Activated CD4-positive, alpha-beta T cell treated with anti-CD3 and anti-CD28 coated beads, Interleukin-2, amount 50 U/mL, for 16 hours (primary cell): ENCODE measurements around the gene TNFAIP3.
A peak's percentile ranks its signal among the peaks of the same experiment; 100 is the strongest.

Experiments
- DNase-seq: peaks from one replicate; pipeline ENCODE4 v3.0.0-alpha.2; 2020

The TNFAIP3 gene

DNA sequence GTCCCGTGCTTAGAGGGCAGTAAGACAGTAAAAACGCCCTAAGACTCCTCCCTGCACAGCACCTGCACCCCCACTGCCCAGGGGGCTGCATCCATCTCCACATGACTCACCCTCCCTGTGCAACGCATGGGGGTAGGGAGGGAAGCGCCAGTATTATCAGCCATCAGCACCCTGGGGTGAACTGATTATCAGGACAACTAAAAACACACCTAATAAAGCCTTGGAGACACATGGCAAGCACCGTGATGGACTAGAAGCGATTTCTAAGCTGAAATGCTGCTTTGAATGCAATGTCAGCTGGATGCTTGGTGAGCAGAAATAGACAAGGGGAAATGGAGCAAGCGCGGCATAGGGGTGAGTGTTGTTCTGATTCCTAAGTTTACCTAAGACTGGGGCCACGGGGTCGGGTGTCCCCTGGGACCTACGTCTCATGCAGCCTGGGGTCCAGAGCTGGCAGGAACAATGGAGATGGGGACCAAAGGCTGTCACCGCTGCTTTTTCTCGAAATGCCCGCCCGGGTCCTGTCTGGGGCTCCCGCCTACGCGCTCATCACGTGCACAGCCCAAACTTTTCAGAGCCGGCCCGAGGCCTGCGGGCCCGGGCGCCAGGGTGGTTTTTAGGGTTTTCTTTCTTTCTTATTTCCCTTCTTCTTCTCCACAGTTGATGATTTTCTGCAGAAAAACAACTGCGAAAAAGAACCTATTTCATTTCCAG lies 702 bp upstream of the TNFAIP3 start:
- DNase-seq: no peak

- peak; percentile 56 for DNase-seq
Measured at GRCh38 chr6:137867685-137868509, 838 bp downstream of the TNFAIP3 start.

DNA sequence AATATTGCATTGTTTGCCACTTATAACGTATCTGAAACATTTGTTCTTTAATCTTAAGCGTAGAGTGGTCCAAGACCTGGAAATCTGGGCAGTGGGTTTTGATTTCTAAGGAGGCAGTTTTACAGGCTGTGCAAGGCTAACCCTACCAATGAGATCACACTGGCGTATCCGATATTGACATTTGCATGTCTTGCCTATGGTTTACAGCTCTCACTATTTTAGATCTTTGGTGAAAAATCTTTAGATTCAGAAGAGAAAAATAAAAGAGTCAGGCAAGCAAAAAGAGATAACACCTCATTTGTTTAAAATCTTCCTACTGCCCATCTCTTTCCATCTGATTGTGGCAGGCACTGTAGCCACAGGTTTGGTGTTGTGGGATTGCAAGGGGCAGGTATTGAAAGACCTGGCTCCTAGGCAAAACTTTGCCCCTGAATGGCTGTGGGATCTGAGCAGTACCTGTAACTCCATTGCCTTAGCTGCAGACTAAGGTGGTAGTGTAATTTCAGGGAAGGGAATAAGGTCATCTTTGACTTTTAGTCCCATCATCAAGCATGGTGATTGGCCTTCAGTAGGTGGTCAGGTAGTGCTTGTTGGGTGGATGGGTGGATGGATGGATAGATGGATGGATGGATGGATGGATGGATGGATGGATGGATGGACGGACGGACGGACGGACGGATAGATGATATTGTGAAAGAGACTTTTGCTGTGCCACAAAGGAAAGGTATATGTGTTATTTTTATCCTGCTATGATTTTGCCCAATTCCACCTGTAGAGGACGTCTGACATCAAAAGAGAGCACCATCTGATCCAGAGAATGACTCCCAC lies 1.9 kb downstream of the TNFAIP3 start:
- no peak for DNase-seq

DNA sequence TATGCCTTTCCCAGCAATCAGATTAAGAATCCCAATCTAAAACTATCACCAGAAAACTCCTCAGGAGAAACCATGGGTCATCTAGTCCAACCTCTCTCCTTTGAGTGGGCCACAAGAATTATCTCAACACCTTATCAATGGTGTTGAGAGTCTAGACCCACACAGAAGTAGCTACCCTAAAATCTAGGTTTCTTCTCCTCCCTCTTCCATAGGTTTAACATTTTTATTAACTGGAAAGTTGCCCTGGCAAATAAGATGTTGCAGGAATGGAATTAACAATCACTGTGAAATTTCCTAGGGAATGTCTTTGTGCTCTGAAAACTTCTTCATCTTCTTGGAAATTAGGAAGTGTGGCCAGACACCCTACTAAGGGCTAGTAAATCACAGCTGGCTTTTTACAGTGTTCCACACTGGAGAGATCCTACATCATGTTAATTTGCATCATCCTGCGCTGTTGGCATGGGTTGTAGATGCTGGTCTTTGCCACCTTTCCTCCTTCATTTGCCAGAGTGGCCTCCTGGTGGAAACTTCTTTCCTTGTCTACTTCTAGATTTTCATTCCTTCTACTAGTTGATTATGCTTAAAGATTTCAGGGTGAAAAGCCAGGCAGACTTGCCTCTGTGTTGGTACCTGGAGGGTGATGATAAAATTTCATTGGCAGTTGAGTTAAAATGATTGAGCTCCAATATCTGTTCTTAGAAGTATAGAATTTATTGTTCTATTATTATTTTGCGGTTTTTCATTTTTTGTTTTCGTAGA lies 2.7 kb downstream of the TNFAIP3 start:
- DNase-seq: no peak

- no peak for DNase-seq
Measured at GRCh38 chr6:137870308-137870644, 3.2 kb downstream of the TNFAIP3 start.

DNA sequence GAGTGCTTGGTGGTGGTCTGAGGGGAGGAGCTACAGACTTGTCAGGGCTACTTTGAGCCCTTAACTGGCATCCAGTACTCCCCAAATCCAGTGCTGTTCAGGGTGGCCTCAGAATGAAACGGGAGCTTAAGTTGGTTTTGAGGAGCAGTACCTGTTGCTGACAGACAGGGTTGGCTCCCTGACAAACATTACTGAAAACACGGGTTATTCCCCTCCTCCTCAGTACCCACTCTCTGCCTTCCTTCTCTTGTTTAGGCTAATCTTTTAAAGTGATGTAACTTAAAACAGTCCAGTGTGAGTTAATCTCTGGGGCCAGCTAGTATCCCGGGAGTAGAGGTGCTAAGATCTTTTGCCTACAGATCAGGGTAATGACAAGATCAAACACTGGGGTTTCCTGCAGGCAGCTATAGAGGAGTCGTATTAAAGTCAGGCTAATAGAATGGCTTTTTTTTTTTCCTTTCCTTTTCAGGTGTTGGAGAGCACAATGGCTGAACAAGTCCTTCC lies 3.7 kb downstream of the TNFAIP3 start:
- DNase-seq: peak; percentile 70

- DNase-seq: no peak
Measured at GRCh38 chr6:137871291-137871690, 4.2 kb downstream of the TNFAIP3 start.

- no peak for DNase-seq
Measured at GRCh38 chr6:137871831-137872454, 4.9 kb downstream of the TNFAIP3 start.

- no peak for DNase-seq
Measured at GRCh38 chr6:137872581-137873115, 5.6 kb downstream of the TNFAIP3 start.

GRCh38 chr6:137873273-137873762 lies 6.3 kb downstream of the TNFAIP3 start:
- DNase-seq: peak; percentile 90

DNA sequence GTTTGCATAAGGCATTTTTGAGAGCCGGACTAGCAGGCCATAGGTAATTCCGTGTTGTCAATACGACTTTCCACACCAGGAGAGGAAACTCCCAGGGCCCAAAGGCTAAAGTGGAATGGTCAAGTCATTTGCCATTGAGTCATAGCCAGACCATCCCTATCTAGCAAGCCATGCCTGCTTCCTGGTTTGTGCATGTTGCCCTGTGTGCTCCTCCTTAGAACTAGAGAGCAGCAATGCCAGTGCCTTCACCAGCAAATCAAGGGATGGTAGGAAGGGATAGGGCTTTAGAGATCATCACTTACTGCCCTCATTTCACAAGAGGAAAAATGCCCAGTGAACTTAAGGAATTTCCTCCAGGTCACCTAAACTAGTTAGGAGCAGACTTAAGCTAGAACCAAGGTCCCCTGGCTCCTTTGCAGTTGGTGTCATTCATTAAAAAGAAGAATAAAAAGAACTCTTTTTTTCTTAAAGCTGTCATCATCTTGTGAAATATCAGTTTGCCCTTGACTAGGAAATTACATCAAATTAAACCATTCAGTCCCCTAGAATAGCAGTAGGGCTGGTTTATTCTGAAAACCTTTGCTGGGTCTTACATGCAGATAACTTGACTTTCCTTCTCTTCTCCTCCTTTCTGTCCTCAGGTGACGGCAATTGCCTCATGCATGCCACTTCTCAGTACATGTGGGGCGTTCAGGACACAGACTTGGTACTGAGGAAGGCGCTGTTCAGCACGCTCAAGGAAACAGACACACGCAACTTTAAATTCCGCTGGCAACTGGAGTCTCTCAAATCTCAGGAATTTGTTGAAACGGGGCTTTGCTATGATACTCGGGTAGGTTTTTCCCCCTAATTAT lies 7.4 kb downstream of the TNFAIP3 start:
- DNase-seq: no peak

- no peak for DNase-seq
Measured at GRCh38 chr6:137875058-137875520, 8.0 kb downstream of the TNFAIP3 start.

DNA sequence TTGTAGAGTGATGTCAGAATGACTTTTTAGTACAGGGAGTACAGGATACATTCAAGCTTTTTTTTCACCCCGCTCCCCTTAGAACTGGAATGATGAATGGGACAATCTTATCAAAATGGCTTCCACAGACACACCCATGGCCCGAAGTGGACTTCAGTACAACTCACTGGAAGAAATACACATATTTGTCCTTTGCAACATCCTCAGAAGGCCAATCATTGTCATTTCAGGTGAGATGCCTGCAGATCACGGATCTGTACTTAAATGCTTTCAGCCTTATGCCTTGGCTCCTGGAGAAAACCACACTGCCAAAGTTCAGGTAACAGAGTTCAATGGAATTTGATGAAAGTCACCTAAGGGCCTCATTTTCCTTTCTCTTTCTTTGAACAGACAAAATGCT lies 8.5 kb downstream of the TNFAIP3 start:
- no peak for DNase-seq

DNA sequence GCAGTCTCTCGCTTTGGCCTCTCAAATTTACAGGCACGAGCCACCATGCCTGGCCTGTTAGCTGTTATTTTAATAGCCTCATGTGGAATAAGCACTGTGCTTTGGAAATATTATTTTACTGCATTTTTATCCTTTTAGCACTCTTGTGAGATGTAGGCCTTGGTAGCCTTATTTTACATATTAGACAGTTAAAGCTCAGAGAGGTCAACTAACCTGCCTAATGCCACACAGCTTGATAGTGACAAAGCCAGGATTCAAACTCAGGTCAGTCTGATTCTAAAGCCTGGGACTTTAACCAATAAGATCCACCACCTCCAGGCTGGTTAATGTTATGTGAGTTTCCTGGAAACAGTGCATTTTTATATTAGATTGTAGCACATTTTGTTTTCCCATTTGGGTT lies 9.5 kb downstream of the TNFAIP3 start:
- DNase-seq: no peak

GRCh38 chr6:137877113-137877512 lies 10.1 kb downstream of the TNFAIP3 start:
- no peak for DNase-seq

DNA sequence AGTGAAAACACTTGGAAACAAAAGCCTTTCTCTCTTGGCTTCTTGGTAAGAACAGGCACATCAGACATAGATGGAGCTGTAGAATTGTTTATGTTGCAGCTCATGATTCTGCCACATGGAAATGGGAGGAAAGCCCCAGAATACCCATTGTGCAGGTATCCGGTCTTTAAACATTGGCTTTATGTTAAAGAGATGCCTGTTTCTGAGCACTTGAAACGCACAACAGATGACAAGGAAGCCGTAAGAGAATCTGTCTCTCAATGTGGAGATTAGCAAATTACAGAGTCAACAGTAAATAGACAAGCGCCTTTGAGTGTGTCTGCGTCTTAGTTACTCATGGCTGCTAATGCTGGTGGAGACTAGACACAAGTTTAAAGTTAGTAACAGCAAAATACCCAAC lies 10.5 kb downstream of the TNFAIP3 start:
- no peak for DNase-seq

GRCh38 chr6:137878029-137878428 lies 11.0 kb downstream of the TNFAIP3 start:
- no peak for DNase-seq

- DNase-seq: no peak
Measured at GRCh38 chr6:137878486-137879285, 11.6 kb downstream of the TNFAIP3 start.

DNA sequence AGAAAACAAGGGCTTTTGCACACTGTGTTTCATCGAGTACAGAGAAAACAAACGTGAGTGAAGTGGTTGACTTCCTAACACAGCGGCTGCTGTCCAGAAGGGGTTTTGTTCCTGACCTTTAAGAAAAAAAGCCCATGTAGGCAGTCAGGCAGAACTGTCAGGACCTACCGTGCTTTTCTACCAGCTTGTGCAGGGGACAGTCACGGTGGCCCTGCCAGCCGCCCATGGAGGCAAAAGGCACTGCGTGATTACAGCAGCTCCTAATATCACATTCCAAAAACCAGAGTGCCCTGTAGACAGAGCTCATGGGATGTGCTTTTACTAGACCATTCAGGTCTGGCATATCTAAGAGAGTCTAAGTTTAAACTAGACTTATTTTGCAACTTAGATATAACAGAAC lies 12.2 kb downstream of the TNFAIP3 start:
- DNase-seq: no peak
